ENCODE measurements around the gene CTDSPL.

DNA sequence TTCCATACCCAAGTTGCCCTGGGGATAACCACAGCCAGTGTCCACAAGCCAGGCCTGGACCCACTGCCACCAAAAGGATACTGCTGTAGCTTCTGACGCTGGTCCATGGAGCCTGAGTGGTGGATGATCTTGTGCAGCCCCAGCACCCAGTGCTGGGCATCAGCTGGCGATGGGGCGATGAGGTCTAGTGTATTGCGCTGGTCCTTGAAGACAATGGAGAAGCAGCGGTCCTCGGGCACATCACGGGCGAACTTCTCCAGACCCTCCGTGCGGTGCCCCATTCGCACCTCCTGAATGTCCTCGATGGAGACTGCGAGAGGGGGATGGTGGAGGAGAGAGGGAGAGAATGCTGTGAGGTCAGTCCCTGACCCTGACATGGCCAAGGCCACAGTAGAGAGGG, 154.7 kb downstream of the CTDSPL start:
- TF ChIP-seq EZH2 (IDR thresholded peaks at IDR 0.05): no peak
- no peak for TF ChIP-seq POLR2AphosphoS5 (IDR thresholded peaks at IDR 0.05; ENCODE audit: borderline replicate concordance, low read depth, low read length)
